Skeletal muscle cell (primary cell): Measurements from ENCODE around the gene MSH5.

Source experiments
- DNase-seq: peaks from one replicate; pipeline ENCODE4 v3.0.0-alpha.2; 2010; ENCODE audit warnings: low read depth
- H3K4me3 ChIP-seq: 2 replicates; pipeline ENCODE4 v1.5.1; 2011; ENCODE audit warnings: low read depth, mild to moderate bottlenecking, control low read depth, low read length, moderate library complexity

Gene MSH5

GRCh38 chr6:31775184-31775583, 35.4 kb downstream of the MSH5 start:
- H3K4me3 ChIP-seq: no peak overlapping the region
- no peak for DNase-seq

GRCh38 chr6:31775633-31776484, 36.1 kb downstream of the MSH5 start:
- no peak for DNase-seq
- H3K4me3 ChIP-seq: no peak overlapping the region

GRCh38 chr6:31776485-31776988, 36.7 kb downstream of the MSH5 start:
- no peak overlapping the region for H3K4me3 ChIP-seq
- no peak for DNase-seq

DNA sequence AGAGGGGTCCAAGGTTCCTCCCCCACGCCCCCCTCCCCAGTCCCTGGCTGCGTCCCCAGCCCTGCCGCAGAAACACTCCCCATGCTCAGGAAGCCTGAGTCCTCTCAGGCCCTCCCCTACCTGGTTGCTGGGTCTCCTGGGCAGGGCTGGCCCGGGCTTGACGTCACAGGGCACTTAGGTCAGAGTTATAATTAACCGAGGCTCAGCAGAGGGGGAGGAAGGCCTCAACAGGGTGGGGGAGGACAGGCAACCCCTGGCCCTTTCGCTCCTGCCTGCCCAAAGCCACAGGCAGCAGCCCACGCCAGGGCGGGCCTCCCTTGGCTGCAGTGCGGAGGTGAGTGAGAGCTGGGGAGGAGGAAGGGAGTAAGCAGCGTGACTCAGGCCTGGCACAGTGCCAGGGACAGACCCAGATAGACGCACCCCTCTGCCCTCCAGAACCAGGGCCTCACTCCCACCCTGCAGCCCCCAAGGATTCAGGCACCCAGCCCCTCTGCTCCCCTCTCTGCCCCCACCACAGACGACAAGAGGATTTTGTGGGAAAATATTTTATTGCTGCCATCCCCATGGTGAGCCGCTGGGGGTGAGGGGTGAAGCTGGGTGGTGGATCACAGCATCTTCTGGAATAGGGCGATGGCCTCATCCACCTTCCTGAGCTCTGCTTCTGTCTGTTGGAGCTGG, 37.3 kb downstream of the MSH5 start, which contains the start of gene VWA7:
Gene VWA7, minus strand, starts transcription at position 340 of the 678 bp plus-strand sequence. CDS start 549 bp downstream, outside the sequence.
- no peak within 1 kb of the TSS for H3K4me3 ChIP-seq
- DNase-seq: peak; percentile 47

DNA sequence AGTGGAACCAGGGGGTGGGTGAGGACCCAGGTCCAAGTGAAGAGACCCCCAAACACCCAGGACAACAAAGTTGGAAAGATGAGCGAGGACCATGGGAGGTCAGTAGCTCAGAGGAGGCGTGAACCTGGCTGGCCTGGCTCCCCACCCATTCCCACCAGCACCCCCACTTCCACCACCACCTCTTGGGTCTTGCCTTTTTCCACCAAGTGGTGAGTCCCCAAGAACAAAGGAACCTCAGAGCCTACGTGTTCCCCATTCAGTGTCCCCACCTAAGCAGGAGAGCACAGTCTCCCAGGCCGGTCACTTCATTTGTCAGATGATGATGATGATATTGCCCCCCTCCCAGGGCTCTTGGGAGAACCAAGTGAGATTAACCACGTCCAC, 37.9 kb downstream of the MSH5 start:
- H3K4me3 ChIP-seq: no peak overlapping the region
- DNase-seq: no peak

DNA sequence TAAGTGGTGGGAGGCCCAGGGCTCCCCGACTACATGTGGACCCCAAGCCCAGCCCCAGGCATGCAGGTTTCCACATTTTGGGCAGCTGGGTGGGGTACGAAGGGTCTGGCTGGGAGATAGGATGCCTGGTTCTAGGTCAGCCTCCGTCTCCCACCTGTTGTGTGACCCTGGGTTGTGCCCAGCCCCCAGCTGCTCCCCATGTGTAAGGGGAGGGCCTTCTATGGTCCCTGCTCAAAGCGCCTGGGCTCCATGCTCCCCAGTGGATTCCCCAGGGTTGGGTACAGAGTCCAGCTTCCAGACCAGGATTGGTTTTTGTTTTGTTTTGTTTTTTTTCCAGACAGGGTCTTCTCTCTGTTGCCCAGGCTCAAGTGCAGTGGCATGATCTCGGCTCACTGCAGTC, 38.4 kb downstream of the MSH5 start:
- no peak for DNase-seq

GRCh38 chr6:31778999-31779885, 39.4 kb downstream of the MSH5 start:
- no peak for DNase-seq
- no peak overlapping the region for H3K4me3 ChIP-seq

More for the DNA sequence above, 38.4 kb downstream of the MSH5 start:
- no peak overlapping the region for H3K4me3 ChIP-seq

DNA sequence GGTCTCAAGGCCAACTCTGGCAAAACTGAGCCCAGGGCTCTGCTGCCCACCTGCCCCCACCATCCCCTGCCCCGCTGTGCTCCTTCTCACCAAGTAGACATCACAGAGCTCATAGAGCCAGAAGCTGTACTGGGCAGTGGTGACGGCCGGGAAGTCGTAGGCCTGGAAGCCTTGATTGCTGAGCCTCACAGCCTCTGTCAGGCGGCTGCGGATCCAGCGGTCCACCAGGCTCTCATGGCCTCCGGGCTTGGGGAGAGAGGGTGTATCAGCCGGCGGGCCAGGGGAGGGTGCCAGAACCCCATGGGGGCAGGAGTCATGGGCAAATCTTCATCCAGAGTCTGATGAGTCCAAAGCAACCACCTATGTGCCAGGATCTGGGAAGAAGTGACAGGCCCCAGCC, 40.1 kb downstream of the MSH5 start:
- no peak overlapping the region for H3K4me3 ChIP-seq
- no peak for DNase-seq

DNA sequence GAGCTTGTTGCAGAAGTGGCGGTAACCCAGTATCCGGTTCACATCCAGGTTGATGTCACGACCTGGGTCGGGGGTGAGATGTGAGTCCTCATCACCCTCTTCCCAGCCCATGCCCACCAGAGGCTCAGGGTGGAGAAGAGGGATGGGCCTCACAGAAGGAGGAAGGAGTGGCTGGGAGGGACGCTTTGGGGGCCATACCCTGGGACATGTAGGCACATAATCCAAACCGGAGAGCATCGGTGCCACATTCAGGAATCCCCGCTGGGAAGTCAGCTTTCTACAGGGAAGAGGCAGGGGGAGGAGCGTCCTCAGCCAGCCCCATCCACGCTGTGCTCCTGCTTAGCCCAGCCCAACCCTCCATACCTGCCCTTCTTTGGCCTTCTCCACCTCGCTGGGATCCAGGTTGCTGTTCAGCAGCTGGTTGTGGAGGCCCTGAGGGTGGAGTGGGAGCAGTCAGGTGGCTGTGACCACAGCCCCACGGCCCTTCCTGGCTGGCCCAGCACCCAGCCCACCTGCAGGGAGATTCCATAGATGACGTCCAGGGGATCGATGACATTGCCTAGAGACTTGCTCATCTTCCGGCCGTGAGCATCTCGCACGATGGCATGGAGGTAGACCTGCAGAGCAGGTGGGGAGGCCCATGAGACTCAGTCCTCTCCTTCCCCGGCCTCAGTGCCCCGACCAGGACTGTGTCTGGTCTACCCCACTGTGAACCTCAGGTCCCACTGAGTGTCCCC, 40.9 kb downstream of the MSH5 start:
- no peak for DNase-seq
- H3K4me3 ChIP-seq: no peak overlapping the region

GRCh38 chr6:31781244-31782125, 41.7 kb downstream of the MSH5 start:
- H3K4me3 ChIP-seq: no peak overlapping the region

DNA sequence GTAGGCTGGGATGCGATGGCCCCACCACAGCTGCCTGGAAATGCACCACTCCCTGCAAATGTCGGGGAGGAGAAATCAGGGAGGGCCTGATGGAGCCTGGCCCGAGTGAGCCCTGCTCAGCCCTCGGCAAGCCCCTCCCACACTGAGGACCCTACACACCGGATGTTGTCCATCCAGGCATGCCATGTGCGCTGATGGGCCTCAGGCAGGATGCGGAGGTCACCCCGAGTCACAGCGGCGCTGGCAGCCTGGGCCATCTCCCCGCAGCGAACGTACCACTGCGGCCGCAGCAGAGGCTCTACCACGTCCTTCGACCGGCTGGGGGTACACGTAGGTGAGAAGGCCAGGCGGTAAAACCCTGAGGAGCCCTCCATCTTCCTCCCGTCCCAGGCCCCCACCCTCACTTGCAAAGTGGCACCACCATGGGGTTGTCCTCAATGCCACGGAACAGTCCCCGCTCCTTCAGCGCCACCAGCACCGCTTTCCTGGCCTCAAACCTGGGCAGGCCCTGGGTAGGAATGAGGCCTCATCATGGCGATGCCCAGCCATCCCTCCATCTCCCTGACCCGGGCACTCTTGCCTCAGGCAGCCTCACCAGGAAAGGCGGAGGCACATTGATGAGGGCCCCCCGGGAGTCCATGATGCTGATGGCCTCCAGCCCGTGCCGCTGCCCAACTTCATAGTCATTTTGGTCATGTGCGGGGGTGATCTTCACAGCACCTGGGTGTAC, 42.5 kb downstream of the MSH5 start:
- no peak for DNase-seq
- H3K4me3 ChIP-seq: no peak overlapping the region

More at GRCh38 chr6:31781244-31782125, 41.7 kb downstream of the MSH5 start:
- DNase-seq: no peak

DNA sequence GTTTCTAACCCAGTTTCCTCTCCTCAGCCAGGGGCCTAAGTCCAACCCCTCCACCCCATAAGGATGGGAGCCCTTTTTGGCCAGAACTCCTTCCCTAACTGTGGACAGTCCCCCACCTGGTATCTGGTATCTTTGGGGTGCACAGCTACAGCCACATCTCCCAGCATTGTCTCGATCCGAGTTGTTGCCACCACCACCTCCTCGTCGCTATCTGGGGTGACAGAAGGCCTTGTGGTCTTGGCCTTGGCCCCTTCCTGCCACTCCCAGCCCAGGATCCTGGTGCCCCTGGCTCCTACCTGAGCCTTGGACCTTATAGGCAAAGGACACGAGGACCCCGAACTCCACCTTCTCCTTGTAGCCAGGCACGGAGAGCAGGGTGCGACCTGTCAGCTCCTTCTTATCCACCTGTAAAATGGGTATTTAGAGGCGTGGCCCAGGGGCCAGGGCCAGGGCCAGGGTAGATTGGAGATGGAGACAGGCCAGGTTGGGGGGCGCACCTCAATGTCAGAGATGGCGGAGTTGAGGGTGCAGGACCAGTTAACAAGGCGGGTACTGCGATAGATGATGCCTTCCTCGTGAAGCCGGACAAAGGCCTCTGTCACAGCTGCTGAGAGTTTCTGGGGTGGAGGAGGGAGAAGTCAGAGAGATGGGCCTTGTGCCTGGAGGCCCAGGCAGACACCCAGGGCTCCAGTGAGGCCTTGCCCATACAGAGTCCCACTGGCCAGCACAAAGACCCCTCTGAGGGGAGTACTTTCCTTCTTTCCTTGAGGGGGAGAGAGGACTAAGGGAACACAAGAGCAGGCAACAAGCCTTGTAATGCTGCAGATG, 44.5 kb downstream of the MSH5 start:
- H3K4me3 ChIP-seq: no peak overlapping the region
- no peak for DNase-seq

GRCh38 chr6:31785475-31785874, 45.7 kb downstream of the MSH5 start:
- H3K4me3 ChIP-seq: no peak overlapping the region
- DNase-seq: no peak

GRCh38 chr6:31791324-31792089, 51.7 kb downstream of the MSH5 start:
- H3K4me3 ChIP-seq: no peak overlapping the region
- no peak for DNase-seq

GRCh38 chr6:31792090-31792374, 52.2 kb downstream of the MSH5 start:
- no peak overlapping the region for H3K4me3 ChIP-seq
- no peak for DNase-seq

DNA sequence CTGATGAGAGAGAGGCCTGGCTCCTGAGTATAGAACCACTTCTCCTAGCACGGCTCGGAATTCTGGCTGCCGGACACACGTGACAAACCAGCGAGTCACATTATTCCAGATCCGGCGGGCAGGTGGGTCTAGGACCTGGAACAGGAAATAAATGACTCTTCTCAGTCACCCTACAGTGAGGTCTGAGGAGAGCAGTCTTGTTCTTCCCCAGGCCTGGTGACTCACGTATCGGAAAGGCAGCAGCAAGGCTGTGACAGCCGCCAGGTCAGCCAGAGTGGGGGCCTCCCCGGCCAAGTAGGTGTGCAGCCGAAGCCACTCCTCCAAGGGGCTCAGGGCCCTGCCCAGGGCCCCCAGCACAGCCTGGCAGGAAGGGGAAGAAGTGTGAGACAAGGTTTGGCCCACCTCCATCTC, 53.0 kb downstream of the MSH5 start:
- H3K4me3 ChIP-seq: no peak overlapping the region
- DNase-seq: no peak
